Cardiac muscle cell (in vitro differentiated cells and primary cell): ENCODE results near the gene TRANK1. TPM values are rescaled to one million over a fixed set of nuclear protein-coding genes. Genes with fewer than 3 reads are reported as not detected.

Source experiments
- DNase-seq, 2 donors: peaks; one replicate each; pipeline versions ENCODE4 v3.0.0 to v3.0.0-alpha.2; 2010 to 2017; ENCODE audit warnings: low read depth in 1 of 2, low spot score in 1 of 2
- H3K27ac ChIP-seq: fragments of 200-600 bp; sonication (generic); 2 replicates; pipeline ENCODE4 v1.5.1; 2016
- H3K27me3 ChIP-seq: fragments of 200-600 bp; sonication (generic); 2 replicates; pipeline ENCODE4 v1.6.0; 2016; ENCODE audit warnings: control low read depth
- H3K36me3 ChIP-seq: fragments of 200-600 bp; sonication (generic); 2 replicates; pipeline ENCODE4 v1.5.1; 2016; ENCODE audit warnings: control low read depth
- H3K4me1 ChIP-seq: fragments of 200-600 bp; sonication (generic); 2 replicates; pipeline ENCODE4 v1.8.1; 2017; ENCODE audit warnings: low read depth, mild to moderate bottlenecking, mixed run types
- H3K4me3 ChIP-seq: fragments of 200-600 bp; sonication (generic); 2 replicates; pipeline ENCODE4 v1.5.1; 2016; ENCODE audit warnings: mild to moderate bottlenecking
- H3K9me3 ChIP-seq: fragments of 200-600 bp; sonication (generic); 2 replicates; pipeline ENCODE4 v1.5.1; 2017; ENCODE audit warnings: low read depth, mild to moderate bottlenecking, control low read depth
- CTCF ChIP-seq: IDR thresholded peaks from 2 replicates; pipeline ENCODE4 v1.5.1; 2012; ENCODE audit warnings: low read depth, mild to moderate bottlenecking, low read length
- polyA plus RNA-seq: library from polyadenylated mRNA; unstranded; fragments of >200 nt; fragmentation: Nextera tagmentation; extraction: Ambion mirVana; gene quantifications from 2 replicates; pipeline ENCODE4 v1.2.1, GENCODE V29; 2016
- total RNA-seq: library from RNA; depleted of rRNA; stranded (reverse); fragments of >200 nt; gene quantifications from 2 replicates; pipeline ENCODE4 v1.2.3, GENCODE V29; 2016

Gene TRANK1
- total and polyA plus RNA-seq, 2 experiments from 2014 or later, result 1.9 to 8.2 TPM

- no peaks in the 10 kb centered on the region for H3K4me1 ChIP-seq
- DNase-seq, result no peak
- no peaks in the 10 kb centered on the region for H3K36me3 ChIP-seq
- H3K27me3 ChIP-seq, result no peaks in the 10 kb centered on the region
- H3K4me3 ChIP-seq, result no peak overlapping the region
- no peak for TF ChIP-seq CTCF
- H3K27ac ChIP-seq, result no peak overlapping the region
- H3K9me3 ChIP-seq, result no peaks in the 10 kb centered on the region
These were observed 49.1 kb downstream of the TRANK1 start for GRCh38 chr3:36895496-36896409.

DNA sequence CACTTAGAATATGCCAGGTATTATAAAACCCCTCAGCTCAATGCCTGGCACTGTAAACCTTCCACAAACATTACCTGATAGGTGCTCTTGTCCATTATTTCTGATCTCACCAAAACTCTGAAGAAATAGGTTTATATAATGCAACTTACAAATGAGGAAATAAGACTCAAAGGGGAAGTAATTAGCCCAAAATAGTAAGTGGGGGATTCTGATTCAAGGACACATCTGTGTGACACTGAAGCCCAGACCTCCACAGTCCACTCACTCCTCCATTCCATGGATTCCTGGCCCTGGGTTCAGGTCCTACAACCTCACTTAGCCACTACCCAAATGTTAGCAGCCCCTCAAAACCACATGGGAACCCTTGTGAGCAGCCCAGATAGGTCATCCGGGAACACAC, 49.9 kb downstream of the TRANK1 start:
- H3K4me3 ChIP-seq, result no peak overlapping the region
- H3K4me1 ChIP-seq, result no peaks in the 10 kb centered on the region
- H3K27me3 ChIP-seq, result no peaks in the 10 kb centered on the region
- H3K9me3 ChIP-seq, result no peaks in the 10 kb centered on the region
- no peaks in the 10 kb centered on the region for H3K36me3 ChIP-seq
- no peak overlapping the region for H3K27ac ChIP-seq
- DNase-seq, result no peak
- TF ChIP-seq CTCF, result no peak

DNA sequence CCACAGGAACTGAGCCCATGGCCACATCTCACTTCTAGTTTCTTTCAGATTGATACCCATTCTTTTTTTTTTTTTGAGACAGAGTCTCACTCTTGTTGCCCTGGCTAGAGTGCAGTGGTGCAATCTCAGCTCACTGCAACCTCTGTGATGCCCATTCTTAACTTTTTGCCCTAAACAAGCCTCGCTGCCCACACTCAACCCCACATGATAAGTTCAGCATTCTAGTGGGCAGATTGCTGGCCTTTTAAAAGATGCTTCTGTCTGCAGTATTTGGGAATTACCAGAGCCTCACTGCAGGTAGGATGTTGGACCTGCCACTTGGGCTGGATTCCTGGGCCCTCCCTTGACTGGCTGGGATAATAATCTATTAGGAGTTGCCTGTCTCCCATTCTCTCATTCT, 51.0 kb downstream of the TRANK1 start:
- Histone ChIP-seq H3K9me3 (no peaks in the 10 kb centered on the region), H3K36me3 (no peaks in the 10 kb centered on the region), H3K4me1 (no peaks in the 10 kb centered on the region), H3K4me3 (no peak overlapping the region), H3K27me3 (no peaks in the 10 kb centered on the region), H3K27ac (no peak overlapping the region)
- DNase-seq, result no peak
- no peak for TF ChIP-seq CTCF

DNA sequence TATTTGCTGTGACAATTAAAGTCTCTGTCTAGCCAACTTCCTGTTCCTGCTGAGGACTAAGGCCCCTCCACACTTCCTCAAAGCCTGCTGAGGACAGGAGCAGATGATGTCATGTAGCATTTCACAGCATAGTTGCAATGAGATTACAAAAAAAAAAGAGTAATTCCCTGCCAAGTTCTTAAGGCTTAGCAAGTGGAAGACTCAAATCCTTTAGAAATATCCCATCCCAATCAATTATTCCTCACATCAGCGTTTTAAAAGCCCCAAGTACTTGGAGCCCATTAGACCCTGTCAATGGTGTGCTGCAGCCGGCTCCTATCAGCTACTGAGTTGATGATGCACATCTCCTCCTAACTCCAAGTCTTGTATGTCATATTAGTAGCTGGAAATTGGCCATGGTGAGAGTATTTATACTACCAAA, 51.7 kb downstream of the TRANK1 start:
- no peaks in the 10 kb centered on the region for H3K36me3 ChIP-seq
- H3K27me3 ChIP-seq, result no peaks in the 10 kb centered on the region
- no peaks in the 10 kb centered on the region for H3K9me3 ChIP-seq
- H3K4me3 ChIP-seq, result no peak overlapping the region
- H3K27ac ChIP-seq, result no peak overlapping the region
- no peak for TF ChIP-seq CTCF
- DNase-seq, result peak in 1 of 2 donors; percentile 90
- no peaks in the 10 kb centered on the region for H3K4me1 ChIP-seq

GRCh38 chr3:36892457-36893136, 52.3 kb downstream of the TRANK1 start:
- Histone ChIP-seq H3K27ac (no peak overlapping the region), H3K4me3 (no peak overlapping the region), H3K4me1 (no peaks in the 10 kb centered on the region), H3K36me3 (peaks cover 4% of the 10 kb centered on the region), H3K9me3 (no peaks in the 10 kb centered on the region), H3K27me3 (no peaks in the 10 kb centered on the region)
- no peak for TF ChIP-seq CTCF
- DNase-seq, result no peak
